Endodermal cell (in vitro differentiated cells): Measurements from ENCODE around the gene ACOX3. TPM values are rescaled to one million over a fixed set of nuclear protein-coding genes. Genes with fewer than 3 reads are reported as not detected.

Source experiments
- DNase-seq: peaks from one replicate; pipeline ENCODE4 v3.0.0-alpha.2; 2017
- H3K27ac ChIP-seq: 2 replicates; pipeline ENCODE4 v1.5.1; 2013; ENCODE audit warnings: mild to moderate bottlenecking, low read depth, low read length, moderate library complexity
- H3K27me3 ChIP-seq: 2 replicates; pipeline ENCODE4 v1.6.1; 2013; ENCODE audit warnings: mild to moderate bottlenecking, low read length, moderate library complexity; ENCODE audit not compliant: insufficient read depth, control insufficient read depth, poor library complexity, severe bottlenecking
- H3K36me3 ChIP-seq: 2 replicates; pipeline ENCODE4 v1.7.0; 2013; ENCODE audit warnings: mild to moderate bottlenecking, low read length, moderate library complexity; ENCODE audit not compliant: control insufficient read depth, insufficient read depth
- H3K4me1 ChIP-seq: one replicate; pipeline ENCODE4 v1.7.0; 2013; ENCODE audit warnings: low read length; ENCODE audit not compliant: control insufficient read depth, insufficient read depth
- H3K4me3 ChIP-seq: 2 replicates; pipeline ENCODE4 v1.5.1; 2013; ENCODE audit warnings: mild to moderate bottlenecking, low read length, moderate library complexity
- H3K9ac ChIP-seq: 2 replicates; pipeline ENCODE4 v1.6.1; 2013; ENCODE audit warnings: mild to moderate bottlenecking, low read length, moderate library complexity; ENCODE audit not compliant: poor library complexity, severe bottlenecking; ENCODE audit errors: extremely low read depth
- H3K9me3 ChIP-seq: 2 replicates; pipeline ENCODE4 v1.6.1; 2013; ENCODE audit warnings: mild to moderate bottlenecking, low read length, moderate library complexity; ENCODE audit not compliant: control insufficient read depth
- H3K27ac Mint-ChIP-seq: 2 replicates; pipeline ENCODE4 v1.8.0; 2020; ENCODE audit warnings: mixed read lengths
- H3K27me3 Mint-ChIP-seq: 2 replicates; pipeline ENCODE4 v1.8.0; 2021; ENCODE audit warnings: mild to moderate bottlenecking, mixed read lengths; ENCODE audit not compliant: insufficient read depth
- H3K36me3 Mint-ChIP-seq: 2 replicates; pipeline ENCODE4 v1.8.0; 2020; ENCODE audit warnings: low read depth, mixed read lengths
- H3K4me1 Mint-ChIP-seq: 2 replicates; pipeline ENCODE4 v1.8.0; 2020; ENCODE audit warnings: mixed read lengths
- H3K4me3 Mint-ChIP-seq: 2 replicates; pipeline ENCODE4 v1.8.0; 2020; ENCODE audit warnings: mild to moderate bottlenecking, moderate library complexity, mixed read lengths
- H3K9me3 Mint-ChIP-seq: 2 replicates; pipeline ENCODE4 v1.8.0; 2020; ENCODE audit warnings: mild to moderate bottlenecking, mixed read lengths
- CTCF ChIP-seq: fragments of 200-600 bp; sonication (generic); conservative IDR thresholded peaks from 2 replicates; pipeline ENCODE4 v1.5.0; 2021; ENCODE audit warnings: antibody characterized with exemption, mild to moderate bottlenecking
- WGBS, 2 experiments: methylation state at CpG; one replicate each; pipeline versions ENCODE4 v1.1.5 to v1.1.7; 2013; ENCODE audit warnings: missing lambda C conversion rate in 2 of 2, mixed read lengths in 1 of 2; ENCODE audit not compliant: insufficient coverage in 1 of 2, insufficient read length in 1 of 2; 5-methylcytosine and 5-hydroxymethylcytosine counted together
- total RNA-seq, 2 donors: library from RNA; stranded (reverse); fragmentation: NEBNext Ultra II Directional in 1 of 2; extraction: Animal tissue kit (Norgen Biotek cat#: 25700) in 1 of 2; gene quantifications; 2 replicates in 1 of 2; 3 replicates in 1 of 2; pipeline ENCODE4 v1.2.1, GENCODE V29; 2021

ACOX3 gene
- total RNA-seq, 2 donors from 2014 or later: 55.1 to 146 TPM

GRCh38 chr4:8412288-8412687 lies 28.2 kb downstream of the ACOX3 start:
- H3K36me3 Mint-ChIP-seq: peaks cover 62% of the 10 kb centered on the region

GRCh38 chr4:8411351-8412180 lies 29.0 kb downstream of the ACOX3 start:
- 90 to 96% methylated on average over 11 to 13 of the region's 13 CpGs for WGBS, 2 experiments
- Histone ChIP-seq H3K36me3 (peaks cover 94% of the 10 kb centered on the region), H3K27me3 (no peaks in the 10 kb centered on the region), H3K4me1 (no peaks in the 10 kb centered on the region), H3K4me3 (no peak overlapping the region), H3K27ac (peak overlapping the region; percentile 66), H3K9me3 (no peaks in the 10 kb centered on the region), H3K9ac (no peak overlapping the region)
- Mint-ChIP-seq H3K27ac (peak overlapping the region; percentile 52), H3K4me1 (no peaks in the 10 kb centered on the region), H3K27me3 (no peaks in the 10 kb centered on the region), H3K4me3 (no peak overlapping the region), H3K9me3 (peaks cover 4% of the 10 kb centered on the region), H3K36me3 (peaks cover 67% of the 10 kb centered on the region)
- no peak for DNase-seq
- TF ChIP-seq CTCF: no peak

More at GRCh38 chr4:8412288-8412687, 28.2 kb downstream of the ACOX3 start:
- Histone ChIP-seq H3K27ac (no peak overlapping the region), H3K4me3 (no peak overlapping the region), H3K27me3 (no peaks in the 10 kb centered on the region), H3K9ac (no peak overlapping the region), H3K9me3 (no peaks in the 10 kb centered on the region), H3K36me3 (peaks cover 98% of the 10 kb centered on the region), H3K4me1 (no peaks in the 10 kb centered on the region)
- no peak for DNase-seq
- TF ChIP-seq CTCF: no peak
- no peaks in the 10 kb centered on the region for H3K4me1 Mint-ChIP-seq
- no peaks in the 10 kb centered on the region for H3K9me3 Mint-ChIP-seq
- WGBS, 2 experiments: 91 to 100% methylated on average over 3 to 5 of the region's 5 CpGs
- H3K27me3 Mint-ChIP-seq: no peaks in the 10 kb centered on the region
- no peak overlapping the region for H3K4me3 Mint-ChIP-seq
- H3K27ac Mint-ChIP-seq: no peak overlapping the region

- no peaks in the 10 kb centered on the region for H3K4me1 Mint-ChIP-seq
- Histone ChIP-seq H3K27me3 (no peaks in the 10 kb centered on the region), H3K4me3 (no peak overlapping the region), H3K27ac (peak overlapping the region; percentile 66), H3K36me3 (peaks cover 94% of the 10 kb centered on the region), H3K4me1 (no peaks in the 10 kb centered on the region), H3K9ac (no peak overlapping the region), H3K9me3 (no peaks in the 10 kb centered on the region)
- no peak overlapping the region for H3K4me3 Mint-ChIP-seq
- peak; percentile 68 for TF ChIP-seq CTCF
- 79 to 83% methylated on average over 17 to 26 of the region's 26 CpGs for WGBS, 2 experiments
- peaks cover 72% of the 10 kb centered on the region for H3K36me3 Mint-ChIP-seq
- peaks cover 12% of the 10 kb centered on the region for H3K9me3 Mint-ChIP-seq
- H3K27ac Mint-ChIP-seq: no peak overlapping the region
- H3K27me3 Mint-ChIP-seq: no peaks in the 10 kb centered on the region
- DNase-seq: peak; percentile 92
These were observed 29.8 kb downstream of the ACOX3 start for GRCh38 chr4:8410641-8411271.
